OCI-M2 (cell line): ENCODE measurements around the gene PTPN20.
"Not testable (repeated sequence)": the region's sequence is repeated elsewhere in the genome, so short reads cannot be mapped to it uniquely, and the experiment has no call there.

ENCODE experiments used
- DNase-seq: peaks from one replicate; lab custom pipeline; 2025; ENCODE audit not compliant: unreplicated experiment; lab: John Stamatoyannopoulos, UW

Gene PTPN20, protein sequence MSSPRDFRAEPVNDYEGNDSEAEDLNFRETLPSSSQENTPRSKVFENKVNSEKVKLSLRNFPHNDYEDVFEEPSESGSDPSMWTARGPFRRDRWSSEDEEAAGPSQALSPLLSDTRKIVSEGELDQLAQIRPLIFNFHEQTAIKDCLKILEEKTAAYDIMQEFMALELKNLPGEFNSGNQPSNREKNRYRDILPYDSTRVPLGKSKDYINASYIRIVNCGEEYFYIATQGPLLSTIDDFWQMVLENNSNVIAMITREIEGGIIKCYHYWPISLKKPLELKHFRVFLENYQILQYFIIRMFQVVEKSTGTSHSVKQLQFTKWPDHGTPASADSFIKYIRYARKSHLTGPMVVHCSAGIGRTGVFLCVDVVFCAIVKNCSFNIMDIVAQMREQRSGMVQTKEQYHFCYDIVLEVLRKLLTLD

GRCh38 chr10:46911144-46911876 is at the start of gene PTPN20:
TSS of gene PTPN20 (plus strand) at chr10:46911428. CDS start at chr10:46932500, 21,072 bp downstream.
- DNase-seq, result not testable (repeated sequence)

DNA sequence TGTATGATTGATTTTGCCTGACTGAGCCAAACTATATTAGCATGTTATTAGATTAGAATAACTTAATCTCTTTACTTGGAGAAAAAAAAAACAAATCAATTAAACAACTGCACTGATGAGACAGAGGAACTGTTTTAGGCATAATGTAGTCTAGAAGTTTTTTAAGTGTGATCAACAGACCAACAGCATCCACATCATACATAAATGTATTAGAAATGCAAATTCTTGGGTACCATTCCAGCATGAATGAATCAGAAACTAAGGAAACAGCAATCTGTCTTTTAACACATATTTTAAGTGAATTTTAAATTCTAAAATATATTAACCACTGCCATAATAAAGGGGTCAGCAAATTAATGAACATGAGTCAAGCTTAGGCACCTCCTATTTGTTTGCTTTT is 41.5 kb upstream of the PTPN20 start:
- DNase-seq, result not testable (repeated sequence)

- not testable (repeated sequence) for DNase-seq
These were observed 39.6 kb upstream of the PTPN20 start for GRCh38 chr10:46871583-46871982.

DNA sequence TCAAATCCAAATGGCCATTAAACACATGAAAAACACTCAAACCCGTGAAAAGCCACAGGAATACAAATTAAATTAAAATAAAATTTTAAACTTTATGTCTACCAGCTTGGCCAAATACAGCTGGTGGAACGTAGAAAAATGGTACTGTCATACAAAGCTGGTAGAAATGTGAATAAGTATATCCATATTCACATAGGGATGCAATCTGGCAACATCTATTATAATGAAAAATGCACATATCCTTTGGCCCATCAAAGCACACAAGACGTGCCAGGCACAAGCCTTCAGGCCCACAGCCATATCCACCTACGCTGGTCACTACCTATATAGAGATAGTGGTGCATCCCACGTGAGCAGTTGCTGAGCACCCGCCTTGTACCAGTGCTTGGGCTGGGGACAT is 35.9 kb upstream of the PTPN20 start:
- not testable (repeated sequence) for DNase-seq

- not testable (repeated sequence) for DNase-seq
These were observed 34.5 kb upstream of the PTPN20 start for GRCh38 chr10:46876773-46877172.

- DNase-seq, result not testable (repeated sequence)
These were observed 32.5 kb upstream of the PTPN20 start for GRCh38 chr10:46878761-46879160.

DNA sequence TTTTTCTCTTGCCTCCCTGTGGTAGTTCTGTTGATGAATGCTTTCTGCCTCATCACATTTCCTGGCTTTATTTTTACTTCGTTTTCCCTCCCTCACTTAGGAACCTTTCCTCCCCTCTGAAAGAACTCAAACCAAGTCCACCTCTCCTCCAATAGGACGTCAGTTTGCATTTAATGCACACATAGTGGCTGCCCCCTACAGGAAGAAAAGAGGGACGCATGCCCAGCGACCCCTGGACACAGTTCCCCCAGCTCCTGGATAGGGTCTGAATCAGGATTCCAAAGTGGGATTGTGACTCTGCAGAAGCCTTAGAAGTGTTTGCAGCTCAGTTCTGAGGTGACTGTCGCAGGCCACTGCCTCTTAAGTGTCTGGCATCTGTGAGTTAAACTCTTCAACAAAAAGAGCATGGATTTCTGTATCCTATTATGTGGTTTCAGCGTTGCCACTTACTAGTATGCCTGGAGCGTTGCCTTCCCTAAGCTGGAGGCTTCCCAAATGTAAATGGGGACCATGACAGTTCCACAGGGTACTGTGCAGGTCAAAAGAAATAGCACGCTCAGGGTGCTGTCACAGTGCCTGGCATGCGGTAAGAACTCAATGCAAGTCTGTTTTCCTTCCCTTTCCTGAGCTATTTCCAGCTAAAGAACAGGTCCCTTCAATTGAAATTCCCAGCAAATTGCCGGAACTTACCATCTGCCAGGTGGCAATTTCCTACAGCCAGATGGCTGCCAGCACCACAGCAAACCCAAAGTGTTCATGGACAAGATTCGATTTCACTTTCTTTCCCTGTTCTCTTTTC is 20.2 kb upstream of the PTPN20 start:
- DNase-seq, result not testable (repeated sequence)

- DNase-seq, result not testable (repeated sequence)
These were observed 14.2 kb upstream of the PTPN20 start for GRCh38 chr10:46896762-46897692.

GRCh38 chr10:46901247-46901646 is 10.0 kb upstream of the PTPN20 start:
- not testable (repeated sequence) for DNase-seq

DNA sequence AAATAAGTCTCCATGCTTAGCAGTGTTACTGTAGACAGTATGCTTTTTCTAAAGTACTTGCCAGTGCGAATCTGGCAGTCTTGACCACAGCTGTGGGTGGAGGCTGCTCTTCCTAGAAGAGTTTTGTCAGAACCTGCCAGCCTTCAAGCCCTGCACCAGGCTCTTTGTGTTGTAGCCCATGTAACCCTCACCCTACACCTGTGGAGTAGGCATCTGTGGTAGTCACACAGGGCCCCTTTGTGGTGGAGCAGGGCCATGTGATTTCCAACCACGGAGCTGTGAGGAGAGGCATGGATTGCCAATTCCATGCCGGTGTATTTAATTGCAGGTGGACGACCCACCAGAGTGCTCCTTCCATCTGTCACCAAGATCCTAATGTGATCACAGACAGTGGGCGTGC is 7.4 kb upstream of the PTPN20 start:
- not testable (repeated sequence) for DNase-seq

GRCh38 chr10:46906359-46906758 is 4.9 kb upstream of the PTPN20 start:
- not testable (repeated sequence) for DNase-seq

- not testable (repeated sequence) for DNase-seq
These were observed 3.8 kb upstream of the PTPN20 start for GRCh38 chr10:46907185-46908117.

DNA sequence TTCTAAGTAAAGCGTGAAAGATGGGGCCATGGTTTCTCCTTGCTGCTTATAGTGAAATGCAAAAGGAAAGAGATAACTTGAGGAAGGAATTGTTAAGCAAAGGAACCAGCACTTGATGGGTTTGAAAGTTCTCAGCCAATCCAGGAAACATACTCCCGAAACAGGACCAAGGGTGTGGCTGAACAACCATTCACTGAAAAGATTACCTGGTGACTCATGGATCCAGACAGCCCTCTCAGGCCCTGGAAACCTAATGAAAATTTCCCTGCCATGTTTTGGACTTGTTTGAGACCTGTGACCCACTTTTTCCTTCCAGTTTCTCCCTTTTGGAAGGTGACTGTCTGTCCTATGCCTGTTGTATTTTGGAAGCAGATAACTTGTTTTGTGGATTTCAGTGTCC is 11.3 kb downstream of the PTPN20 start:
- DNase-seq, result not testable (repeated sequence)

GRCh38 chr10:46925156-46925555 is 13.9 kb downstream of the PTPN20 start:
- not testable (repeated sequence) for DNase-seq

DNA sequence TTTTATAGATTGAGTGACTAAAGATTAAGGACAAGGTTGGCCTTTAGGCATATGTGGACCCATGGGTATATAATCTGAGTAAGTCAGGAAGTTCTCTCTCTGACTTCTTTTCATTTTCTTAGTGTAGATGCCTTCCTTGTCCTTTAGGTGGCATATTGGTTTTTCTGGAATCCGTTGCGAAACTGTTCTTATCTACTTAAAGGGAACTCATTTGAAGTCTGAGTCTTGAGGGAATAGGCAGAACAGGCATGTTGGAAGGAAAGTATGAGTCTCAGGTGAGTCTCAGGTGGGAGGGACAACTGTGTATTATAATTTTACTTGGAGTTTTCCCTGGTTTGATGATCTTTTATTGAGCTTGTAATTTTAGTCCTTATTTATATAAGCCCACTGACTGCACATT is 14.6 kb downstream of the PTPN20 start:
- DNase-seq, result not testable (repeated sequence)

GRCh38 chr10:46928810-46929209 is 17.6 kb downstream of the PTPN20 start:
- DNase-seq, result not testable (repeated sequence)

- not testable (repeated sequence) for DNase-seq
These were observed 21.2 kb downstream of the PTPN20 start for GRCh38 chr10:46932383-46932782.

GRCh38 chr10:46941091-46941490 is 29.9 kb downstream of the PTPN20 start:
- DNase-seq, result not testable (repeated sequence)
